ENCODE data around the gene DDX24.

Gene DDX24

GRCh38 chr14:94010625-94011024 lies 70.4 kb downstream of the DDX24 start:
- no peak for DNase-seq (ENCODE audit: low spot score)

GRCh38 chr14:94009767-94010166 lies 71.2 kb downstream of the DDX24 start:
- peak; percentile 50 for DNase-seq (ENCODE audit: low spot score)

- DNase-seq (ENCODE audit: low spot score), result no peak
Measured at GRCh38 chr14:94008234-94008633, 72.8 kb downstream of the DDX24 start.

- DNase-seq (ENCODE audit: low spot score), result no peak
Measured at GRCh38 chr14:94005324-94006073, 75.5 kb downstream of the DDX24 start.

- DNase-seq (ENCODE audit: low spot score), result no peak
Measured at GRCh38 chr14:94004015-94004414, 77.0 kb downstream of the DDX24 start.

- DNase-seq (ENCODE audit: low spot score), result no peak
Measured at GRCh38 chr14:94003397-94003796, 77.6 kb downstream of the DDX24 start.

GRCh38 chr14:94001501-94002396 lies 79.3 kb downstream of the DDX24 start:
- DNase-seq (ENCODE audit: low spot score), result peak; percentile 87

- DNase-seq (ENCODE audit: low spot score), result peak; percentile 38
Measured at GRCh38 chr14:94001016-94001415, 80.0 kb downstream of the DDX24 start.

- no peak for DNase-seq (ENCODE audit: low spot score)
Measured at GRCh38 chr14:94000267-94000666, 80.7 kb downstream of the DDX24 start.

- DNase-seq (ENCODE audit: low spot score), result no peak
Measured at GRCh38 chr14:93999573-93999972, 81.4 kb downstream of the DDX24 start.

GRCh38 chr14:93998871-93999403 lies 82.1 kb downstream of the DDX24 start:
- DNase-seq (ENCODE audit: low spot score), result no peak

All from GM03348 (cell line).